GM18858 (cell line): ENCODE measurements around the gene REN.

ENCODE experiments used
- ATAC-seq: cut with Tn5 transposase; IDR thresholded peaks from one replicate; pipeline ENCODE4 v1.9.1; 2021; ENCODE audit not compliant: unreplicated experiment

REN gene

GRCh38 chr1:204166219-204166618 is at the start of gene REN:
Gene REN, minus strand, starts transcription at chr1:204166337. Its CDS starts 44 bp downstream, at chr1:204166293.
- ATAC-seq: no peak

DNA sequence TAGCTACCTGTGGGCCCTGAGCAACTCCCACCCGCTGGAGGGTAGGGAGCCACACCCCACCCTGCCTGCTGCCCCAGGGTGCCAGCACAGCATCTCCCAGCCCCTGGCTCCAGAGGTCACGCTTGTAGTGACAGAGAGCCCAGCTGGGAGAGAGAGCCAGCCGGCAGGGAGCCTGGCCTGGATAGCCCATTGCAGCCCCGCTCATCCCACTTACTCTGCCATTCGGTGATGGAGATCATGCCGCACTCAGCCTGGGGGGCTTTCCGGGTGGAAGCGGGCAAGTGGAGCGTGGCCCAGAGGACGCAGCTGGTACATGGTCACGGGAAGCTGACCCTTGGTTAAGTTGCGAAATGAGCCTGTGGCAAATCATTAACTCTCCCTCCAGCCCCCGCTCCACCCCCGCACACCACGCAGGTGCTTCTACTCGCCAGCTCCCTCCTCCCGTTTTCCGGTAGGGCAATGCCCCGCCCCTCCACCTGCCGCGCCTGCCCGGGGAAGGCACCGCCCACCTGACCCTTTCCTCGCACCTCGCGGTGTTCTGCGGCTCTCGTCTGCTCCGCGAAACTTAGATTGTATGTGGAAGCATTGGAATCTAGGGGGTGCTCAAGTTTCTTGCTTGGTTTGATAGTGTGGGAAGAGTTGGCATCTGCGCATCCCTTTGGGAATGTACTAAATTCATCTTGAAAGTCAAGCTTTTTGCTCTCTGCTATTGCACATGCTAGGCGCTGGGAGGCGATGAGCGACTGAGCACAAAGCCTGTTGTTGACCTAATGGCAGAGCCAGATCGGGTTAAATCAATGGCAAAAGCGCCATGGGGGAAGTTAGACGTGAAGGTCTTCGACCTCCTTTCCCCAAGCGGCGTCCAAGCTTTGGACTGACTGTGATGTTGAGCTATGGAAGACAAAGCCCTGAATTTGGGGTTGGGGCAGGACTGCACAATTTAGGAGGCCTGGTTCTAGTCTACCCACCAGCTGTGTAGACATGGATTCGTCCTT is 47.8 kb upstream of the REN start, which contains the start of gene GOLT1A:
Gene GOLT1A, minus strand, starts transcription at position 321 of the 995 bp plus-strand sequence. Its CDS starts 82 bp downstream, at position 239.
- ATAC-seq: no peak

- ATAC-seq: no peak
Measured at GRCh38 chr1:204212715-204213114, 46.6 kb upstream of the REN start.

GRCh38 chr1:204211046-204211445 is 44.9 kb upstream of the REN start:
- ATAC-seq: no peak

DNA sequence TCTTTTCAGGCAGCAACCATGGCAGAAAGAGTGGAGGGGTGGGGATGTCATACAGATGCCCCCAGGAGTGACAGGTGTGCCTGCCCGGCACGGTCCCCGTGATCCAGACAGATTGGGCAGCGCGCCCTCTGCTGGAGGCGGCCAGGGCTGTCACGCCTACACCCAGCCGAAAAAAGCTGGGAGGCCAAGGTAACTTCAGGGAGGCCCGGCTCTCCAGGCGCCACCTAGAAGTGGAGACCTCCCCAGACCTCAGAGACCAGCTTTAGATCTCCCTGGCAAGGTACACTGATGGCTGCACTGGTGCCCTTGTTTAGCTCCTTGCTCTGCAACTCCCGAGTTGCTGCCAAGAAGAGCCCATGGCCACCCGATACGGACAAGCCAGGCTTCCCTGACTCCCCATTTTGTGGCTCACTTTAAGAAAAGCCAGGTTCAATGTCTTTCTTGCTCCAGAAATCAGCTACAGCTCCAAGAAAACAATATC is 41.0 kb upstream of the REN start:
- ATAC-seq: no peak

DNA sequence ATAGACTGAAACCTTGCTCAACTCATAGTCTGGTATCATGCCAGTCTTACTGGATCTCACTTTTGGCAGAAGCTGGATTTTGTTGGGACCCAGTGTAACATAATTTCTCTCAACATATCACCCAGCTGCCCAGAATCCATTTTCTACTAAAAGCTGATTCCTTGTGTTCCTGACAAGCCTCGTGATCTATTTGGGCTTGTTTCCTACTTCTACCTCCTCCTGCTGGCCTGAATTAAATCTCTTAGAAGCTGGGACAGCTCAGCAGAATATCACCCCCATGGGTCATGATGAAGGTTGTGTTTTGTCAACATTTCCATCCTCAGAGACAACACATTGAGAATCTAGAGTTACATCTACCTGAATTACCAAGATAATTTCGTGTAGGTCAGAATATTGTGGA is 40.0 kb upstream of the REN start:
- ATAC-seq: no peak

GRCh38 chr1:204205486-204205885 is 39.3 kb upstream of the REN start:
- no peak for ATAC-seq

- ATAC-seq: no peak
Measured at GRCh38 chr1:204204944-204205343, 38.8 kb upstream of the REN start.

DNA sequence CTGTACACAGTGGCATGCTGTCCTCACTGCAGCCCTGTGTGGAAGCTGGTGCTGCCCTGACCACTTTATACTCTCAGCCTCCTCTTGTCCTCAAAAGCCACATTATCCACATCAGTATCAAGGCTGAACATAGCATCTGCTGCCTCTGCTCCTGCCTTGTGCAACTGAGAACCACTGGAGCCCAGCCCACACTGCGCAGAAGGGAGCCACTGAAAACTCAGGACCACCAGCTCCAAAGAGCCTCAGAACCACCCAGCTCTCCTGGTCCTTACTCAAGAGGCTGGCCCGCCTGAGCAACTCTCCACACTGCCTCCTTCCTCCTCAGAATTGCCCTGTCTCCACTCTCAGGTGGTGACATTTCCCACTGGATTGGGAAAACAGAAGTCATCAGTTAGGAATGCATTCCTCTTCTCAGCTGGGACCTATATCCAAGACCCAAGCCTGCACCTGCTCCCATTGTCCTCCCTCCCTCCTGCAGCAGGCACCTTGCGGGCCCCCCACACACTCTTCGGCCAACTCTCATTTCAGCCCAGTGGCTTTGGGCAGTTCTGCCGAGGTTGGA is 37.1 kb upstream of the REN start:
- no peak for ATAC-seq

- ATAC-seq: no peak
Measured at GRCh38 chr1:204202481-204202880, 36.3 kb upstream of the REN start.

- ATAC-seq: no peak
Measured at GRCh38 chr1:204201348-204202040, 35.4 kb upstream of the REN start.

- no peak for ATAC-seq
Measured at GRCh38 chr1:204199579-204199978, 33.4 kb upstream of the REN start.

- no peak for ATAC-seq
Measured at GRCh38 chr1:204198348-204199340, 32.5 kb upstream of the REN start.

- ATAC-seq: no peak
Measured at GRCh38 chr1:204197068-204197467, 30.9 kb upstream of the REN start.

DNA sequence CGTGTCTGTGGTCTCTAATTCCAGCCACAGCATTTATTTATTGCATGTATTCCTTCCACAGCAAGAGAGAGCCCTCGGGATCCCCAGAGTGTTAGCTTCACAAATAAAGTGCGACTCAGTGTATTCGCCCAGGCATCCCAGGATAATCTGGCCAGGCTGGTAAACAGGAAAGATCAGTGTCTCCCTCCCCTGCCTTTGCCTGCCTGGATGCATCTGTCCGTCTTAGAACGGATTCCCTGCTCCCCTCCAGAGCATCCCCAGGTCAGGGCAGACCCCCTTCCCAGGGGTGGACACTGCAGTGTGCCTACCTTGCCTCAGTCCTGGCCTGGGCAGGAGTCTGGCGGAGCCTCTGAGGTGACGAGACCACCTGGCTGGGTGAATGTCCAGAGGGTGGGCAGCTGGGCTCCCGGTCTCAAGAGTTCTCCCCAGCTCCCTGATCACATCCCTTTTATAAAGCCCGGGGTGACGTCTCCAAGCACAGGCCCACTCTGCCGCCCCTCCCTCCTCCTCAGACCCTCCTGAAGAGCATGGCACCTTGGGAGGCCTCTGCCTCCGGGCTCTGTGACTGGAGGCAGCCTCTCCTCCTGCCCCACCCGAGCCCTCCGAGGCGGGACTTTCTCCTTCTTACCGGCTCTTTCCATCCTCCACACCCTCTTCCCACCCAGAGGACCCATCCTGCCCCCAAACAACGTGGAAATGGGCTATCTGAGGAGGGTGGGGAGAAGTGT is 30.1 kb upstream of the REN start, which contains the start of gene KISS1:
Gene KISS1, minus strand, starts transcription at position 424 of the 728 bp plus-strand sequence. CDS start 3,615 bp downstream, outside the sequence.
- no peak for ATAC-seq

GRCh38 chr1:204194771-204195170 is 28.6 kb upstream of the REN start:
- no peak for ATAC-seq

GRCh38 chr1:204194080-204194479 is 27.9 kb upstream of the REN start:
- ATAC-seq: no peak

GRCh38 chr1:204192589-204193352 is 26.6 kb upstream of the REN start:
- no peak for ATAC-seq

DNA sequence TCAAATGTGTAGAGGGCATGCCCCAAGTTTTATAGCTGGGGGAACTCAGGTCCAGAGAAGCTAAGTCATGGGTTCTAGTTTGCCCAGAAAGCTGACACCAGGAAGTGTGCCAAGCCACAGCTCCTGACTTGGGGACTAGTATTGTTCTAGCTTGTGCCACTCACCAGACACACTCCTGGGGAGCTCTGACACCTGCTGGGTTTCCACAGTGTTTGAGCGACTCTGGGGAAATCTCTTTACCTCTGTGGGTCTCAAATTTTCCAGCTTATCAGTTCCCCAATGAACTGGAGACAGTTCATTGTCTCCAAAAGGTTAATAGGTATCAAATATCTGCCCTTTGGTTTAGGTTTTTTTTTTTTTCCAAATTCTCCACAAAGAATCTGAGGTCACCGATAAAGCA is 25.9 kb upstream of the REN start:
- no peak for ATAC-seq
